SK-N-SH treated with all-trans-retinoic acid at 6 μM for 48 hours (cell line): ENCODE data around the gene MYH15.
A peak's percentile ranks its signal among the peaks of the same experiment; 100 is the strongest.

Source experiments
- ATAC-seq: fragments of 200-7000 bp; cut with Tn5 transposase; 3 replicates; pipeline ENCODE4 v1.9.1; 2020; ENCODE audit warnings: mild to moderate bottlenecking, moderate library complexity
- ARNTL ChIP-seq: fragments of 450-650 bp; formaldehyde crosslinking; IDR thresholded peaks from 2 replicates; pipeline ENCODE4 v1.5.0; 2020; ENCODE audit warnings: low read depth, mild to moderate bottlenecking, moderate library complexity, borderline replicate concordance
- BACH2 ChIP-seq: fragments of 250-450 bp; sonication (Bioruptor Pico); IDR thresholded peaks from 2 replicates; pipeline ENCODE4 v1.9.0; 2021; ENCODE audit warnings: mild to moderate bottlenecking, borderline replicate concordance
- CSDC2 ChIP-seq: fragments of 250-450 bp; sonication (Bioruptor Pico); IDR thresholded peaks from 2 replicates; pipeline ENCODE4 v1.5.0; 2020; ENCODE audit warnings: mild to moderate bottlenecking, moderate library complexity
- ESRRG ChIP-seq: fragments of 250-450 bp; sonication (Bioruptor Pico); IDR thresholded peaks from 2 replicates; pipeline ENCODE4 v1.6.1; 2021; ENCODE audit warnings: mild to moderate bottlenecking
- GLIS3 ChIP-seq: fragments of 250-450 bp; sonication (Bioruptor Pico); IDR thresholded peaks from 2 replicates; pipeline ENCODE4 v1.5.0; 2020; ENCODE audit warnings: mild to moderate bottlenecking, moderate library complexity
- ISL1 ChIP-seq: fragments of 250-450 bp; sonication (Bioruptor Pico); IDR thresholded peaks from 2 replicates; pipeline ENCODE4 v2.1.2; 2022; ENCODE audit warnings: mild to moderate bottlenecking, moderate library complexity
- OSR1 ChIP-seq: fragments of 250-450 bp; sonication (Bioruptor Pico); IDR thresholded peaks from 2 replicates; pipeline ENCODE4 v1.8.0; 2022; ENCODE audit warnings: moderate library complexity, mild to moderate bottlenecking, inconsistent platforms
- PPARA ChIP-seq: fragments of 250-450 bp; sonication (Bioruptor Pico); IDR thresholded peaks from 2 replicates; pipeline ENCODE4 v1.5.0; 2020; ENCODE audit warnings: mild to moderate bottlenecking, borderline replicate concordance
- SNAI2 ChIP-seq: fragments of 250-450 bp; sonication (Bioruptor Pico); IDR thresholded peaks from 2 replicates; pipeline ENCODE4 v1.5.0; 2020; ENCODE audit warnings: mild to moderate bottlenecking, moderate library complexity
- TOX ChIP-seq: fragments of 250-450 bp; sonication (Bioruptor Pico); IDR thresholded peaks from 2 replicates; pipeline ENCODE4 v1.8.0; 2021; ENCODE audit warnings: mild to moderate bottlenecking, moderate library complexity, borderline replicate concordance
- ZFP3 ChIP-seq: fragments of 250-450 bp; sonication (Bioruptor Pico); IDR thresholded peaks from 2 replicates; pipeline ENCODE4 v1.5.0; 2020; ENCODE audit warnings: mild to moderate bottlenecking, moderate library complexity
- ZFP30 ChIP-seq: fragments of 450-650 bp; formaldehyde crosslinking; IDR thresholded peaks from 2 replicates; pipeline ENCODE4 v1.5.0; 2022; ENCODE audit warnings: mild to moderate bottlenecking, moderate library complexity
- ZNF565 ChIP-seq: fragments of 450-650 bp; formaldehyde crosslinking; conservative IDR thresholded peaks from 2 replicates; pipeline ENCODE4 v1.5.0; 2020; ENCODE audit warnings: low read depth, mild to moderate bottlenecking, moderate library complexity
- ZNF70 ChIP-seq: fragments of 450-650 bp; formaldehyde crosslinking; IDR thresholded peaks from 2 replicates; pipeline ENCODE4 v1.5.0; 2020; ENCODE audit warnings: mild to moderate bottlenecking, moderate library complexity
- ZNF8 ChIP-seq: fragments of 450-650 bp; formaldehyde crosslinking; IDR thresholded peaks from 2 replicates; pipeline ENCODE4 v1.5.0; 2020; ENCODE audit warnings: mild to moderate bottlenecking, moderate library complexity
- TF ChIP-seq, protein P1 (sequence below): fragments of 250-450 bp; sonication (Bioruptor Pico); IDR thresholded peaks from 2 replicates; pipeline ENCODE4 v1.8.0; 2020; ENCODE audit warnings: mild to moderate bottlenecking, moderate library complexity, borderline replicate concordance
- TF ChIP-seq, protein P2 (sequence below): fragments of 250-450 bp; sonication (Bioruptor Pico); IDR thresholded peaks from 2 replicates; pipeline ENCODE4 v1.5.0; 2020; ENCODE audit warnings: mild to moderate bottlenecking, moderate library complexity
- TF ChIP-seq, protein P3 (sequence below): fragments of 250-450 bp; sonication (Bioruptor Pico); IDR thresholded peaks from 2 replicates; pipeline ENCODE4 v1.5.1; 2020; ENCODE audit warnings: low read depth, mild to moderate bottlenecking, moderate library complexity
- TF ChIP-seq, protein P4 (sequence below): fragments of 250-450 bp; sonication (Bioruptor Pico); IDR thresholded peaks from 2 replicates; pipeline ENCODE4 v1.8.0; 2021; ENCODE audit warnings: low read depth, mild to moderate bottlenecking, moderate library complexity, borderline replicate concordance

The MYH15 gene

DNA sequence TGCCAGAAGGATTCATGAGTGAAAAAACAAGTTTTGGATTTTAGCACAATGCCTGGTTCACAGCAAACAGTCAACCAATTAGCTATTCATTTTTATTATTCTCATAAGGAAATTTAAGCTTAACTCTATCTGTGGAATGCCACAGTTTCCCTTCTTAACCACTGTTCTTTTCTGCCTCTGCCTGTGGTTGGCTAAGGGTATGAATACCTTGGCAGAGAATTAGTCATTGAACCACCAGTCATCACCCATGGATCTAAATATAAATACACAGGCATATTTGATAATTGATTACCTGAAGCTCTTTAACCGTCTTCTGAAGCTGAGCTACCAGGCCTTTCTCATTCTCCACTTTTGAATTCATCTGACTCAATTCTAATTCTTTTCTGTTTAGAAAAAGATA lies 79.9 kb downstream of the MYH15 start:
- no peak for TF ChIP-seq CSDC2 (CRISPR knock-in tag)
- TF ChIP-seq ZFP30 (CRISPR knock-in tag) = no peak
- no peak for TF ChIP-seq ARNTL (CRISPR knock-in tag)
- TF ChIP-seq ZNF70 (CRISPR knock-in tag) = no peak
- TF ChIP-seq ESRRG (CRISPR knock-in tag) = no peak
- TF ChIP-seq ISL1 (CRISPR knock-in tag) = no peak
- no peak for TF ChIP-seq TOX (CRISPR knock-in tag)
- no peak for TF ChIP-seq PPARA (CRISPR knock-in tag)
- TF ChIP-seq ZNF565 = no peak
- TF ChIP-seq, protein P1, sequence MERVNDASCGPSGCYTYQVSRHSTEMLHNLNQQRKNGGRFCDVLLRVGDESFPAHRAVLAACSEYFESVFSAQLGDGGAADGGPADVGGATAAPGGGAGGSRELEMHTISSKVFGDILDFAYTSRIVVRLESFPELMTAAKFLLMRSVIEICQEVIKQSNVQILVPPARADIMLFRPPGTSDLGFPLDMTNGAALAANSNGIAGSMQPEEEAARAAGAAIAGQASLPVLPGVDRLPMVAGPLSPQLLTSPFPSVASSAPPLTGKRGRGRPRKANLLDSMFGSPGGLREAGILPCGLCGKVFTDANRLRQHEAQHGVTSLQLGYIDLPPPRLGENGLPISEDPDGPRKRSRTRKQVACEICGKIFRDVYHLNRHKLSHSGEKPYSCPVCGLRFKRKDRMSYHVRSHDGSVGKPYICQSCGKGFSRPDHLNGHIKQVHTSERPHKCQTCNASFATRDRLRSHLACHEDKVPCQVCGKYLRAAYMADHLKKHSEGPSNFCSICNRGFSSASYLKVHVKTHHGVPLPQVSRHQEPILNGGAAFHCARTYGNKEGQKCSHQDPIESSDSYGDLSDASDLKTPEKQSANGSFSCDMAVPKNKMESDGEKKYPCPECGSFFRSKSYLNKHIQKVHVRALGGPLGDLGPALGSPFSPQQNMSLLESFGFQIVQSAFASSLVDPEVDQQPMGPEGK = no peak
- no peak for TF ChIP-seq ZNF8 (CRISPR knock-in tag)
- TF ChIP-seq, protein P2, sequence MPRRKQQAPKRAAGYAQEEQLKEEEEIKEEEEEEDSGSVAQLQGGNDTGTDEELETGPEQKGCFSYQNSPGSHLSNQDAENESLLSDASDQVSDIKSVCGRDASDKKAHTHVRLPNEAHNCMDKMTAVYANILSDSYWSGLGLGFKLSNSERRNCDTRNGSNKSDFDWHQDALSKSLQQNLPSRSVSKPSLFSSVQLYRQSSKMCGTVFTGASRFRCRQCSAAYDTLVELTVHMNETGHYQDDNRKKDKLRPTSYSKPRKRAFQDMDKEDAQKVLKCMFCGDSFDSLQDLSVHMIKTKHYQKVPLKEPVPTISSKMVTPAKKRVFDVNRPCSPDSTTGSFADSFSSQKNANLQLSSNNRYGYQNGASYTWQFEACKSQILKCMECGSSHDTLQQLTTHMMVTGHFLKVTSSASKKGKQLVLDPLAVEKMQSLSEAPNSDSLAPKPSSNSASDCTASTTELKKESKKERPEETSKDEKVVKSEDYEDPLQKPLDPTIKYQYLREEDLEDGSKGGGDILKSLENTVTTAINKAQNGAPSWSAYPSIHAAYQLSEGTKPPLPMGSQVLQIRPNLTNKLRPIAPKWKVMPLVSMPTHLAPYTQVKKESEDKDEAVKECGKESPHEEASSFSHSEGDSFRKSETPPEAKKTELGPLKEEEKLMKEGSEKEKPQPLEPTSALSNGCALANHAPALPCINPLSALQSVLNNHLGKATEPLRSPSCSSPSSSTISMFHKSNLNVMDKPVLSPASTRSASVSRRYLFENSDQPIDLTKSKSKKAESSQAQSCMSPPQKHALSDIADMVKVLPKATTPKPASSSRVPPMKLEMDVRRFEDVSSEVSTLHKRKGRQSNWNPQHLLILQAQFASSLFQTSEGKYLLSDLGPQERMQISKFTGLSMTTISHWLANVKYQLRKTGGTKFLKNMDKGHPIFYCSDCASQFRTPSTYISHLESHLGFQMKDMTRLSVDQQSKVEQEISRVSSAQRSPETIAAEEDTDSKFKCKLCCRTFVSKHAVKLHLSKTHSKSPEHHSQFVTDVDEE (CRISPR knock-in tag) = no peak
- ATAC-seq = no peak

GRCh38 chr3:108428586-108428985 lies 81.8 kb downstream of the MYH15 start:
- no peak for ATAC-seq
- no peak for TF ChIP-seq ZFP30 (CRISPR knock-in tag)
- no peak for TF ChIP-seq SNAI2
- no peak for TF ChIP-seq ZNF8 (CRISPR knock-in tag)
- TF ChIP-seq, protein P3, sequence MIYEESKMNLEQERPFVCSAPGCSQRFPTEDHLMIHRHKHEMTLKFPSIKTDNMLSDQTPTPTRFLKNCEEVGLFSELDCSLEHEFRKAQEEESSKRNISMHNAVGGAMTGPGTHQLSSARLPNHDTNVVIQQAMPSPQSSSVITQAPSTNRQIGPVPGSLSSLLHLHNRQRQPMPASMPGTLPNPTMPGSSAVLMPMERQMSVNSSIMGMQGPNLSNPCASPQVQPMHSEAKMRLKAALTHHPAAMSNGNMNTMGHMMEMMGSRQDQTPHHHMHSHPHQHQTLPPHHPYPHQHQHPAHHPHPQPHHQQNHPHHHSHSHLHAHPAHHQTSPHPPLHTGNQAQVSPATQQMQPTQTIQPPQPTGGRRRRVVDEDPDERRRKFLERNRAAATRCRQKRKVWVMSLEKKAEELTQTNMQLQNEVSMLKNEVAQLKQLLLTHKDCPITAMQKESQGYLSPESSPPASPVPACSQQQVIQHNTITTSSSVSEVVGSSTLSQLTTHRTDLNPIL = no peak
- TF ChIP-seq, protein P2 (CRISPR knock-in tag) = no peak
- TF ChIP-seq PPARA (CRISPR knock-in tag) = no peak
- TF ChIP-seq, protein P4, sequence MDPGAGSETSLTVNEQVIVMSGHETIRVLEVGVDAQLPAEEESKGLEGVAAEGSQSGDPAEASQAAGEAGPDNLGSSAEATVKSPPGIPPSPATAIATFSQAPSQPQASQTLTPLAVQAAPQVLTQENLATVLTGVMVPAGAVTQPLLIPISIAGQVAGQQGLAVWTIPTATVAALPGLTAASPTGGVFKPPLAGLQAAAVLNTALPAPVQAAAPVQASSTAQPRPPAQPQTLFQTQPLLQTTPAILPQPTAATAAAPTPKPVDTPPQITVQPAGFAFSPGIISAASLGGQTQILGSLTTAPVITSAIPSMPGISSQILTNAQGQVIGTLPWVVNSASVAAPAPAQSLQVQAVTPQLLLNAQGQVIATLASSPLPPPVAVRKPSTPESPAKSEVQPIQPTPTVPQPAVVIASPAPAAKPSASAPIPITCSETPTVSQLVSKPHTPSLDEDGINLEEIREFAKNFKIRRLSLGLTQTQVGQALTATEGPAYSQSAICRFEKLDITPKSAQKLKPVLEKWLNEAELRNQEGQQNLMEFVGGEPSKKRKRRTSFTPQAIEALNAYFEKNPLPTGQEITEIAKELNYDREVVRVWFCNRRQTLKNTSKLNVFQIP (CRISPR knock-in tag) = no peak
- no peak for TF ChIP-seq TOX (CRISPR knock-in tag)
- TF ChIP-seq ZFP3 = no peak
- no peak for TF ChIP-seq ZNF70 (CRISPR knock-in tag)
- no peak for TF ChIP-seq ZNF565

- TF ChIP-seq GLIS3 (CRISPR knock-in tag) (no peak), ESRRG (CRISPR knock-in tag) (no peak), OSR1 (CRISPR knock-in tag) (no peak), ISL1 (CRISPR knock-in tag) (no peak), BACH2 (CRISPR knock-in tag) (no peak)
- TF ChIP-seq, protein P4 (CRISPR knock-in tag) = no peak
- TF ChIP-seq, protein P3 = no peak
- peak; percentile 75; the same call in 2 of the 3 replicates for ATAC-seq
Measured at GRCh38 chr3:108420926-108421325, 89.5 kb downstream of the MYH15 start.
